ENCODE results near the gene CLCN7.

DNA sequence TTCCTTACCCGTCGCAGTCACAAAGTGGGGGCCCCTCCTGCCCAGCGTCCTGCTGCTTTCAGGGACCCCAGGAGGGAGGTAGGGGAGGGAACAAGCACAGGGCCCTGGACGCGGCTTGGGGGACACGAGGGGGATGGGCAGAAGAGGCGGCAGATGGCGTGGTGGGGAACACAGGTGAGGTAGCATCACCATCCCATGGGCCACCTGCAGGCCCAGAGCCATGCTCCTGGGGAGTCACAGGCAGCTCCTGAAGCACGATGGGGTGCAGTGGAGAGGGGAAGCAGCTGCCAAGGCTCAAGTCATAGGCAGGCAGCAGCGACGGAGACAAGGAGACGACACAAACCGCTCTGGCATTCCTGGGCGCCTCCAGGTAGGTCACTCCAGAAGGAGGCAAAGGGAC lies 71.1 kb downstream of the CLCN7 start:
- TF ChIP-seq, protein P1, sequence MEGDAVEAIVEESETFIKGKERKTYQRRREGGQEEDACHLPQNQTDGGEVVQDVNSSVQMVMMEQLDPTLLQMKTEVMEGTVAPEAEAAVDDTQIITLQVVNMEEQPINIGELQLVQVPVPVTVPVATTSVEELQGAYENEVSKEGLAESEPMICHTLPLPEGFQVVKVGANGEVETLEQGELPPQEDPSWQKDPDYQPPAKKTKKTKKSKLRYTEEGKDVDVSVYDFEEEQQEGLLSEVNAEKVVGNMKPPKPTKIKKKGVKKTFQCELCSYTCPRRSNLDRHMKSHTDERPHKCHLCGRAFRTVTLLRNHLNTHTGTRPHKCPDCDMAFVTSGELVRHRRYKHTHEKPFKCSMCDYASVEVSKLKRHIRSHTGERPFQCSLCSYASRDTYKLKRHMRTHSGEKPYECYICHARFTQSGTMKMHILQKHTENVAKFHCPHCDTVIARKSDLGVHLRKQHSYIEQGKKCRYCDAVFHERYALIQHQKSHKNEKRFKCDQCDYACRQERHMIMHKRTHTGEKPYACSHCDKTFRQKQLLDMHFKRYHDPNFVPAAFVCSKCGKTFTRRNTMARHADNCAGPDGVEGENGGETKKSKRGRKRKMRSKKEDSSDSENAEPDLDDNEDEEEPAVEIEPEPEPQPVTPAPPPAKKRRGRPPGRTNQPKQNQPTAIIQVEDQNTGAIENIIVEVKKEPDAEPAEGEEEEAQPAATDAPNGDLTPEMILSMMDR (IDR thresholded peaks at IDR 0.05), result no peak
- TF ChIP-seq POLR2A (IDR thresholded peaks at IDR 0.05), result no peak
